NT2/D1 (cell line): ENCODE results near the gene LZTR1.

ENCODE experiments used
- YY1 ChIP-seq: IDR thresholded peaks from 2 replicates; pipeline ENCODE4 v1.6.1; 2011; ENCODE audit not compliant: insufficient read length, insufficient read depth
- ZNF274 ChIP-seq: IDR thresholded peaks from 2 replicates; pipeline ENCODE4 v1.6.1; 2011; ENCODE audit warnings: mild to moderate bottlenecking, low read depth, low read length

DNA sequence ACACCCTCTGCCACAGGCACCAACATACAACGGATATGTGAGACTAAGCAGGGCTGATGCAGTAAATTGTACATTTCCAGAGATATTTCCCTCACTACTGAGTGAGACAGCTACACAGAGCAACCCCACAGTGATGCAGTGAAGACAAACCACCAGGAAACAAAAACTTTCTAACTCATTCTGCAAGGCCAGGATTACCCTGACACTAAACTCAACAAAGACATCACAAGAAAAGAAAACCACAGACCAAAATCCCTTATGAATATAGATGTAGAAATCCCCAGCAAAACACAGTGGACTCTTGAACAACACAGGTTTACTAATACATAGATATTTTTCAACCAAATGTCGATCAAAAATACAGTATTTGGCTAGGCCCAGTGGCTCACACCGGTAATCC, 51.8 kb downstream of the LZTR1 start:
- TF ChIP-seq YY1 (no peak), ZNF274 (no peak)
